HG03103 (cell line): ENCODE data around the gene BIVM.

ENCODE experiments used
- ATAC-seq: cut with Tn5 transposase; IDR thresholded peaks from one replicate; pipeline ENCODE4 v1.9.1; 2021; ENCODE audit warnings: low read depth; ENCODE audit not compliant: unreplicated experiment

BIVM gene

DNA sequence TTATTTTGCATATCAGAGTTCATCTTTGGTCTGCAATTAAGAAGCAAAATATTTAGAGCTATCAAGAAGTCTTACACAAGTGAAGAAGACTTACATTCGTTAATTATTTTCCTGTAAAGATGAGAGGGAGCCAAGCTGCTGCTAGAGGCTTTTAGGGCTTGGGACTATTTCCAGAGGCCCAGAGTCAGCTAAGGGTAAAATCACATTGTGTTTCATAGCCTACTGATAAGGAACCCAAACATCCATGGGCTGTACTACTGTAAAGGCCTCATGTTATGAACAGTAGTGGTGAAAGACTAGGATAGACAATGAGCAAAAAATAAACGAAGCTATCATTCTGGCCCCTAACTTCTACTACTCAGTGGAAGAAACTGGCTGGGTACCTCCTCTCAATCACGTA lies 14.4 kb upstream of the BIVM start:
- ATAC-seq = no peak

DNA sequence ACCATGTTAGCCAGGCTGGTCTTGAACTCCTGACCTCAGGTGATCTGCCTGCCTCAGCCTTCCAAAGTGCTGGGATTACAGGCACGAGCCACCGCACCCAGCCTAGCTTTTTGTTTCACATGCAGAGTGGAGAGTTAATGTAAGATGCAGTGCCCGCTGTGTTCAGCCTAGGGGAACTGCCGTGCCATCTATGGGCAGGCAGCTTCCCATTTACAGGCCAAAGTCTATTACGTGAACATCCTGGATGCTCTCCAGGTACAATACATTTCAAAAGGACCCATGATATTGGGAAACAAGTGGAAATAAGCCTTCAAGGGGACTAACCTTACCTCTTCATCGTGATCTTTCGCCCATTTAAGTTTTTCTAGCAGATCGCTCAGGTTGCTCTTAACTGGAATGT lies 10.2 kb upstream of the BIVM start:
- no peak for ATAC-seq

DNA sequence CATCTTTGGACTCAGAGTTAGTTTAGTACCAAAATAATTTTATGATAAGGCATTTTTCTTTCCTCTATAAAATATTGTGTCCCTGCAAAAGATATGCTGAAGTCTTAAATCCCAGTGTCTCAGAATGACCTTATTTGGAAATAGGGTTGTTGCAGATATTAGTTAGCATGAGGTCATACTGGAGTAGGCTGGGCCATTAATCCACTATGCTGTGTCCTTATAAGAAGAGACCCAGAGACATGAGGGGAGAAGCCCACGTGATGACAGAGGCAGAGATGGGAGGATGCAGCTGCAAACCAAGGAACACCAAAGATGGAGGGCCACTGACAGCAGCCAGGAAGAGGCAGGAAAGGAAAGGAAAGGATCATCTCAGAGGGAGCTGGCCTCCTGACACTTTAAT lies 6.5 kb upstream of the BIVM start:
- no peak for ATAC-seq

DNA sequence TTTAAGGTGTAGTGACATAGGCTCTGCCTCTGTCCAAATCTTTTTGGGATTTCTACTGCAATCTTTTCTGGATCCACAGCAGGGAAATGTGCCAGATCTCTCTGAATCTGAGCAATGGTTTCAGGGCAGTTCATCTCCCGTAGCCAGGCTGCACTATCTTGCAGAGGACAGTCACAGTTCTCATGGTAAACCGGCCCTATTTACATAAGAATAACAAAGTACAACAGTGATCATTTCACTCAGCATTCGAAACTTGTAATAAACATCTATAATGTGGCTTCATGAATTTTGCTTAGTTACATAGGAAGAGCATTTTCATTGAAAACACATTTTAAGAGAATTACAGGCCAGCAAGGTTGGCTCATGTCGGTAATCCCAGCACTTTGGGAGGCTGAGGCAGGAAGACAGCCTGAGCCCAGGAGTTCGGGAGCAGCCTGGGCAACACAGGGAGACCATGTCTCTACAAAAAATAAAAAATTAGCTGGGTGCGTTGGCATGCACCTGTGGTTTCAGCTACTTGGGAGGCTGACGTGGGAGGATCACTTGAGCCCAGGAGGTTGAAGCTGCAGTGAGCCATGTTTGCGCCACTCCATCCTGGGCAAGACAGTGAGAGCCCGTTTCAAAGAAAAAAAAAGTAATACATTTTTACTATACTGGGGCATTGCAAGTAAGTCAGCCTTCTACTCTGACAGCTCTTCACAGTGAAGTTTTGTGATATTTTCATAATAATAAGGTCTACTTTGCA lies 5.1 kb upstream of the BIVM start:
- no peak for ATAC-seq

GRCh38 chr13:102799426-102800144 lies 666 bp downstream of the BIVM start:
- peak; percentile 2 for ATAC-seq

GRCh38 chr13:102800145-102801041 lies 1.5 kb downstream of the BIVM start:
- peak; percentile 66 for ATAC-seq

DNA sequence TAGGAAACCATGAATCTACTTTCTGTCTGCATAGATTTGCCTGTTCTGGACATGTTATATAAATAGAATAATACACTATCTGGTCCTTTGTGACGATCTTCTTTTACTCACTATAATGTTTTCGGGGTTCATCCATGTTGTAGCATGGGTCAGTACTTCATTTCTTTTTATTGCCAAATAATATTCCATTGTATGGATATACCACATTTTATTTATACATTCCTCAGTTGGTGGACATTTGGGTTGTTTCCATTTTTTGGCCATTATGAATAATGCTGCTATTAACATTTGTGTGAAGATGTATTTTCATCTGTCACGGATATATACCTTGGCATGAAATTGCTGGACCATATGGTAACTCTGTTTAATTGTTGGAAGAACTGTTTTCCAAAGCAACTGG lies 6.8 kb downstream of the BIVM start:
- ATAC-seq = no peak

GRCh38 chr13:102807699-102808098 lies 8.8 kb downstream of the BIVM start:
- ATAC-seq = no peak

DNA sequence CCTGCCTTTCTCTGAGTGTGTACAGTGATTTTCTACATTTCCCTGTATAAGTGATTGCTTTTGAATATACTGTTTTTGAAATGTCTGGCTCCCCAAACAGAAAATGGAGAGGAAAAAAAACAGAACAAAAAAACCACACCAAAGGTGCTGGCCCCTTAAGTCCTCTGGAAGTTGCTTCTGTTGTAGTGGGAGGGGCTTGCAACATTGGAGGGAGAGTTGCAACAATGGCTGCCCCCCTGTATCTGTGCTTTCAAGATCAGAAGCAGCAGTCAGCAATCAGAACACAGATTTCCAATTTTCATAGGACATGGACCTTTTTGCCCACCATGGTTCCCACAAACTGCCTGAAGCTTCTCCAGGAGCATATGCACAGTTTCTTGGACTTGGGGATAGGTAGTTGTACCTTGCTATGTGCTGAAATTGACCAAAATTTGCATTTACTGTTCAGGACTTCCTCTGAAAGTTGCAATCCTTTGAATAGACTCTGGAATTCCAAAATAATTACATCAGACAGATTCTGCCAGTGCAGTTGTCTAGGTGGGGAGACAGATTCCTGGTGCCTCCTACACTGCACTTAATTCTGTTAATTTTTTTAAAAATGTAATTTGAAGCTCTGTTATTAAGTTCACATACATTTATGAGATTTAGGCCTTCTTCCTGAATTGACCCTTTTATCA lies 13.8 kb downstream of the BIVM start:
- ATAC-seq = no peak

- ATAC-seq = no peak
Measured at GRCh38 chr13:102814025-102814607, 15.2 kb downstream of the BIVM start.

- ATAC-seq = no peak
Measured at GRCh38 chr13:102814793-102815192, 15.9 kb downstream of the BIVM start.

DNA sequence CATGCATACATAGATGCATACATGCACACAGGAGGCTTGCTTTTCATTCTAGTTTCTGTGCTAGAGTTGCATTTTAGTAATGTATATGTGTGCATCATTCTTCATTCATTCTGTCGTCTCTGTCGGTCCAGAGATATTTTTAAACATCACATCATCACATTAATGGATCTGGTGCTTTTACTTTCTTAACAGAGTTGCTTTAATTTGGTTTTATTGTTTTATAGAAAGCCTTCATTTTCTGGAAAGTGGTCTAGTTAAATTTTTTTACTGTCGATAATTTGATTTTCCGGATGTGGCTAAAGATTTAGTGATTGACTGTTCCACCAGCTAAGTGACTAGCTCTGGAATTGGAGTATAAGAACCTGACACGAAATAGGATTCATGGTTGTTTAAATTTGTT lies 16.9 kb downstream of the BIVM start:
- no peak for ATAC-seq

DNA sequence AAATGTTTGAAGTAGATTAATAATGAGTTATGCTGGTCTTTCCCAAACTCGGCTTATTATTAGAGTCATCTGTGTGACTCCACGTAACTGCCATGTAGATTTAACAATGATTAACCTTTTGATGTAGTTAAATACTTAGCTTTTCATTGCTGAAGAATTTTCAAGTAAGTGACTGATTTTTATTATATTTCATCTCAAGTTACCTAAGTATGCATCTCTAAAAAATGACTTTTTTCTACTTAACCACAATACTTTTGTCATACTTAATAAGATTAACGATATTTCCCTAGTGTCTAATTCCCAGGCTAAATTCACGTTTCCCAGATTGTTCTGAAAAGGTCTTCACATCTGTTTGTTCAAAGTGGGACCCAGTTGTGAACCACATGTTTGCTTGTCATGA lies 17.8 kb downstream of the BIVM start:
- ATAC-seq = no peak

DNA sequence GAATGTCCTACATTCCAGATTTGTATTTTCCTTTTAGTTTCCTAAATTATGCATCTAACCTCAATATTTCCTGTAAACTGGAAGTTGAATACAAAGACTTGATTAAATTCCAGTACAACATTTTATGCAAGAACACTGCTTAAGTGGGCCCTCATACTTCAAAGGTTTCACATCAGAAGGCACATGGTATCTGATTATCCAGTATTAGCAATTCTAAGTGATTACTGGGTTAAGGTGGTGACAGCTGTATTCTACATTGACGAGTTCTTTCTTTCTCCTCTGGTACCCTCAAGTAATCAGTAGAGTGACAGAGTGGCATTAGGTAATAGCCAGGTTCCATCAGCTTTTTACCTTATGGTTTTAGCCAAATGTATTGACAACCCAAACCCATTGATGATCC lies 18.3 kb downstream of the BIVM start:
- no peak for ATAC-seq

DNA sequence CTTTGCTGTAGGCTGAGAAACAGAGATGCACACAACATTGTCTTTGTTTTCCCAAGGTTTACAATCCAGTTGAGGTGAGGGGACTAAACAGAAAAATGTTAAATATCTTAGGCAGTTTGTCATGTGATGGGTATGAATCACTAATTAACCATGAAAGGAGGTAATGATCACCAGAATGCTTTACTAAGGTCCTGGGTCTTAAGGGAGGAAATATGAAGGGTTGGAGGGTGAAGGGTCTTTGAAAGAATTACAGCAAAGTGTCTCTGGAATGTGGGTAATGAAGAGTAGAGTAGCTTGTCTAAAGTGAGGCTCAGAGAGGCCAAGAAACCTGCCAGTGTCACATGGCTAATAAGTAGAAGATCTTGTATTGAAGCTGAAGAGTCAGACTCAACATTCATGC lies 19.0 kb downstream of the BIVM start:
- ATAC-seq = no peak

DNA sequence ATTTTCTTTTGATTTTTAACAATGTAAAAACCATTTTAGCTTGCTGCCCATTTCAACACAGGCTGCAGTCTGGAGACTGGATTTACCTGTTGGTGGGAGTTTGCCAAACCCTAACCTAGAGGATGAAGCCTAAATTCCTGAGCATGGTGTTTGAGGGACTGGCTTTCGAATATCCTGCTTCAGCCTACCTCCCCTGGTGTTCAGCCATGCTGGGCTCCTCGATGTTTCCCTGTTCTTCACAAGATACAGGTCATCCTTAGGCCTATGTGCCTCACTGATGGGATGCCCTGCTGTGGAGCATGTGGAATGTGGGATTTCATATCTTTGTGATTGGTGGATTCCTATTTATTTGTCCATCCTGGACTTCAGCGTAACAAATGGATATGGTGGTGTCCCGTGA lies 26.5 kb downstream of the BIVM start:
- no peak for ATAC-seq

GRCh38 chr13:102825921-102826706 lies 27.2 kb downstream of the BIVM start:
- ATAC-seq = no peak

- no peak for ATAC-seq
Measured at GRCh38 chr13:102830646-102831045, 31.7 kb downstream of the BIVM start.

GRCh38 chr13:102836471-102836870 lies 37.6 kb downstream of the BIVM start:
- ATAC-seq = no peak

- no peak for ATAC-seq
Measured at GRCh38 chr13:102838273-102838672, 39.4 kb downstream of the BIVM start.
